Mammary epithelial cell (primary cell): Measurements from ENCODE around the gene PSMA2.

ENCODE experiments used
- EZH2 ChIP-seq: IDR thresholded peaks from 2 replicates; pipeline ENCODE4 v1.6.1; 2012; ENCODE audit warnings: low read length, inconsistent platforms, borderline replicate concordance
- TF ChIP-seq, protein P1 (sequence below), 2 donors: IDR thresholded peaks in 1 of 2; conservative IDR thresholded peaks in 1 of 2; 2 replicates each; pipeline ENCODE4 v1.5.1; 2011 to 2012; ENCODE audit warnings: inconsistent platforms in 2 of 2, low read length in 2 of 2, mild to moderate bottlenecking in 2 of 2, control low read depth in 1 of 2, low read depth in 1 of 2; ENCODE audit not compliant: insufficient read depth in 1 of 2; ENCODE audit errors: extremely low read depth in 1 of 2

DNA sequence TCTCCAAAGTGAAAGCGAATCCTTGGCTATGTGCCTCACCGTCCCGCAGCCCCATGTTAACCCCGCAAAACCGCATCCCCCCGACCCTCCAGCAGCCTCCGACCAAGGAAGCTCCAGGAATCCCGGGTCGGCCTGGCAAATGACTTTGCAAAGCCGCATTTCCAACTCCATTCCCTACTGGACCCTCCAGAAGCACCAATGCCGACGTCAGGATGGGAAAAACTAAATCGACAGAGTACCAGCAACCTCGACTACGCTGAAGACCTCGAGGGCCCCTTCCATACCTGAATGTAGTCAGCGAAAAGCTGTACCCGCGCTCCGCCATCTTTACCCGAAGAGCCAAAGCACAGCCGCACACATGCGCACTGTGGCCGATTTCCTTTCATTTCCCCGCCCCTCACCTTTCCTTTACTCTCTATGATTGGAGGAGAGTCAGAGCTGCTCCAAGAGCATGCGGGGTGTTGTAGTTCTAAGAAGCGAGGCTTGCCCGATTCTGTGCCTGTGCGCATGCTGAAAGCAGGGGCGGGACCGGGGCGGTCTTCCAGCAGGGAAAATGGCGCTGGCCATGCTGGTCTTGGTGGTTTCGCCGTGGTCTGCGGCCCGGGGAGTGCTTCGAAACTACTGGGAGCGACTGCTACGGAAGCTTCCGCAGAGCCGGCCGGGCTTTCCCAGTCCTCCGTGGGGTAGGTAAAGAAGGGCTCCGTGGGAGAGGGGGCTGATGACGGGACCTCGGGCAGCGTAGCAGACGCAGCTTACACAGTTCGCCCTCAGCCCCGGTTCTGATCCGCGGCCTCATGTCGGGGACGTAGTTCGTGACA is at the start of gene PSMA2, which contains the start of gene MRPL32:
- TF ChIP-seq, protein P1, sequence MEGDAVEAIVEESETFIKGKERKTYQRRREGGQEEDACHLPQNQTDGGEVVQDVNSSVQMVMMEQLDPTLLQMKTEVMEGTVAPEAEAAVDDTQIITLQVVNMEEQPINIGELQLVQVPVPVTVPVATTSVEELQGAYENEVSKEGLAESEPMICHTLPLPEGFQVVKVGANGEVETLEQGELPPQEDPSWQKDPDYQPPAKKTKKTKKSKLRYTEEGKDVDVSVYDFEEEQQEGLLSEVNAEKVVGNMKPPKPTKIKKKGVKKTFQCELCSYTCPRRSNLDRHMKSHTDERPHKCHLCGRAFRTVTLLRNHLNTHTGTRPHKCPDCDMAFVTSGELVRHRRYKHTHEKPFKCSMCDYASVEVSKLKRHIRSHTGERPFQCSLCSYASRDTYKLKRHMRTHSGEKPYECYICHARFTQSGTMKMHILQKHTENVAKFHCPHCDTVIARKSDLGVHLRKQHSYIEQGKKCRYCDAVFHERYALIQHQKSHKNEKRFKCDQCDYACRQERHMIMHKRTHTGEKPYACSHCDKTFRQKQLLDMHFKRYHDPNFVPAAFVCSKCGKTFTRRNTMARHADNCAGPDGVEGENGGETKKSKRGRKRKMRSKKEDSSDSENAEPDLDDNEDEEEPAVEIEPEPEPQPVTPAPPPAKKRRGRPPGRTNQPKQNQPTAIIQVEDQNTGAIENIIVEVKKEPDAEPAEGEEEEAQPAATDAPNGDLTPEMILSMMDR (conservative IDR thresholded peaks at IDR 0.05 in 1 of 2, IDR thresholded peaks at IDR 0.05 in 1 of 2; ENCODE audit: extremely low read depth in 1 of 2, insufficient read depth in 1 of 2, low read depth in 1 of 2, low read length in 2 of 2), result no peak
- TF ChIP-seq EZH2, result no peak
